HCT116 (cell line): ENCODE data around the gene F10.

ENCODE experiments used
- CBX3 ChIP-seq: IDR thresholded peaks from 2 replicates; pipeline ENCODE4 v1.6.1; 2012; ENCODE audit warnings: low read depth
- EZH2 ChIP-seq: fragments of 200-600 bp; sonication (generic); IDR thresholded peaks from 2 replicates; pipeline ENCODE4 v1.6.1; 2017; ENCODE audit warnings: antibody characterized with exemption, mixed run types
- POLR2A ChIP-seq: IDR thresholded peaks from 2 replicates; pipeline ENCODE4 v1.7.0; 2011; ENCODE audit warnings: borderline replicate concordance; ENCODE audit not compliant: insufficient read depth, insufficient read length; ENCODE audit errors: extremely low read depth
- POLR2AphosphoS5 ChIP-seq: IDR thresholded peaks from 2 replicates; pipeline ENCODE4 v1.6.1; 2011; ENCODE audit warnings: mild to moderate bottlenecking, low read depth, low read length, moderate library complexity
- TF ChIP-seq, protein P1 (sequence below): IDR thresholded peaks from 2 replicates; pipeline ENCODE4 v1.6.1; 2012; ENCODE audit warnings: low read depth
- TF ChIP-seq, protein P2 (sequence below), 3 experiments: fragments of 200-600 bp in 1 of 3; sonication (generic) in 1 of 3; IDR thresholded peaks in 2 of 3; conservative IDR thresholded peaks in 1 of 3; 2 replicates each; pipeline ENCODE4 v1.5.1; 2012 to 2017; ENCODE audit warnings: low read depth in 2 of 3, low read length in 2 of 3, antibody characterized with exemption in 1 of 3, borderline replicate concordance in 1 of 3, control low read depth in 1 of 3, mild to moderate bottlenecking in 1 of 3, mixed read lengths in 1 of 3, mixed run types in 1 of 3, moderate library complexity in 1 of 3; ENCODE audit not compliant: insufficient read depth in 1 of 3
- TF ChIP-seq, protein P3 (sequence below): IDR thresholded peaks from 2 replicates; pipeline ENCODE4 v1.6.1; 2012

GRCh38 chr13:113105032-113105920 lies 17.3 kb upstream of the F10 start, which contains the start of gene F7:
- TF ChIP-seq, protein P1, sequence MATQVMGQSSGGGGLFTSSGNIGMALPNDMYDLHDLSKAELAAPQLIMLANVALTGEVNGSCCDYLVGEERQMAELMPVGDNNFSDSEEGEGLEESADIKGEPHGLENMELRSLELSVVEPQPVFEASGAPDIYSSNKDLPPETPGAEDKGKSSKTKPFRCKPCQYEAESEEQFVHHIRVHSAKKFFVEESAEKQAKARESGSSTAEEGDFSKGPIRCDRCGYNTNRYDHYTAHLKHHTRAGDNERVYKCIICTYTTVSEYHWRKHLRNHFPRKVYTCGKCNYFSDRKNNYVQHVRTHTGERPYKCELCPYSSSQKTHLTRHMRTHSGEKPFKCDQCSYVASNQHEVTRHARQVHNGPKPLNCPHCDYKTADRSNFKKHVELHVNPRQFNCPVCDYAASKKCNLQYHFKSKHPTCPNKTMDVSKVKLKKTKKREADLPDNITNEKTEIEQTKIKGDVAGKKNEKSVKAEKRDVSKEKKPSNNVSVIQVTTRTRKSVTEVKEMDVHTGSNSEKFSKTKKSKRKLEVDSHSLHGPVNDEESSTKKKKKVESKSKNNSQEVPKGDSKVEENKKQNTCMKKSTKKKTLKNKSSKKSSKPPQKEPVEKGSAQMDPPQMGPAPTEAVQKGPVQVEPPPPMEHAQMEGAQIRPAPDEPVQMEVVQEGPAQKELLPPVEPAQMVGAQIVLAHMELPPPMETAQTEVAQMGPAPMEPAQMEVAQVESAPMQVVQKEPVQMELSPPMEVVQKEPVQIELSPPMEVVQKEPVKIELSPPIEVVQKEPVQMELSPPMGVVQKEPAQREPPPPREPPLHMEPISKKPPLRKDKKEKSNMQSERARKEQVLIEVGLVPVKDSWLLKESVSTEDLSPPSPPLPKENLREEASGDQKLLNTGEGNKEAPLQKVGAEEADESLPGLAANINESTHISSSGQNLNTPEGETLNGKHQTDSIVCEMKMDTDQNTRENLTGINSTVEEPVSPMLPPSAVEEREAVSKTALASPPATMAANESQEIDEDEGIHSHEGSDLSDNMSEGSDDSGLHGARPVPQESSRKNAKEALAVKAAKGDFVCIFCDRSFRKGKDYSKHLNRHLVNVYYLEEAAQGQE: no peak
- TF ChIP-seq, protein P2, sequence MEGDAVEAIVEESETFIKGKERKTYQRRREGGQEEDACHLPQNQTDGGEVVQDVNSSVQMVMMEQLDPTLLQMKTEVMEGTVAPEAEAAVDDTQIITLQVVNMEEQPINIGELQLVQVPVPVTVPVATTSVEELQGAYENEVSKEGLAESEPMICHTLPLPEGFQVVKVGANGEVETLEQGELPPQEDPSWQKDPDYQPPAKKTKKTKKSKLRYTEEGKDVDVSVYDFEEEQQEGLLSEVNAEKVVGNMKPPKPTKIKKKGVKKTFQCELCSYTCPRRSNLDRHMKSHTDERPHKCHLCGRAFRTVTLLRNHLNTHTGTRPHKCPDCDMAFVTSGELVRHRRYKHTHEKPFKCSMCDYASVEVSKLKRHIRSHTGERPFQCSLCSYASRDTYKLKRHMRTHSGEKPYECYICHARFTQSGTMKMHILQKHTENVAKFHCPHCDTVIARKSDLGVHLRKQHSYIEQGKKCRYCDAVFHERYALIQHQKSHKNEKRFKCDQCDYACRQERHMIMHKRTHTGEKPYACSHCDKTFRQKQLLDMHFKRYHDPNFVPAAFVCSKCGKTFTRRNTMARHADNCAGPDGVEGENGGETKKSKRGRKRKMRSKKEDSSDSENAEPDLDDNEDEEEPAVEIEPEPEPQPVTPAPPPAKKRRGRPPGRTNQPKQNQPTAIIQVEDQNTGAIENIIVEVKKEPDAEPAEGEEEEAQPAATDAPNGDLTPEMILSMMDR (IDR thresholded peaks at IDR 0.05 in 2 of 3, conservative IDR thresholded peaks at IDR 0.05 in 1 of 3; ENCODE audit: borderline replicate concordance in 1 of 3, insufficient read depth in 1 of 3, low read depth in 2 of 3, low read length in 2 of 3): no peak
- TF ChIP-seq POLR2AphosphoS5: no peak
- TF ChIP-seq POLR2A: no peak
- TF ChIP-seq, protein P3, sequence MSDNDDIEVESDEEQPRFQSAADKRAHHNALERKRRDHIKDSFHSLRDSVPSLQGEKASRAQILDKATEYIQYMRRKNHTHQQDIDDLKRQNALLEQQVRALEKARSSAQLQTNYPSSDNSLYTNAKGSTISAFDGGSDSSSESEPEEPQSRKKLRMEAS: no peak
- TF ChIP-seq EZH2: no peak
- TF ChIP-seq CBX3: no peak
